CD4-positive, alpha-beta T cell (primary cell): ENCODE results near the gene TRIM66. TPM values are rescaled to one million over a fixed set of nuclear protein-coding genes. Genes with fewer than 3 reads are reported as not detected.

ENCODE experiments used
- ATAC-seq: fragments of 200-7000 bp; cut with Tn5 transposase; one replicate; pipeline ENCODE4 v1.10.0; 2022; ENCODE audit warnings: mild to moderate bottlenecking; ENCODE audit not compliant: poor library complexity
- CTCF ChIA-PET: fragments of 350-600 bp; sonication (Branson Sonifier 250); formaldehyde crosslinking; loops from one replicate; lab custom pipeline; 2021; ENCODE audit warnings: antibody characterized with exemption, inconsistent platforms; lab: Charles Lee
- POLR2A ChIA-PET: fragments of 350-600 bp; sonication (Branson Sonifier 250); formaldehyde crosslinking; loops from one replicate; lab custom pipeline; 2021; ENCODE audit warnings: antibody characterized with exemption, inconsistent platforms; lab: Charles Lee
- DNase-seq, 14 experiments: peaks; one replicate each; pipeline ENCODE4 v3.0.0-alpha.2; 2013 to 2020; ENCODE audit warnings: mixed read lengths in 2 of 14
- H3K27ac ChIP-seq, 2 donors: one replicate each; pipeline versions ENCODE4 v1.5.1 to v1.7.0; 2013; ENCODE audit warnings: low read length in 2 of 2, low read depth in 1 of 2, mild to moderate bottlenecking in 1 of 2
- H3K27me3 ChIP-seq, 2 experiments: 1 replicate in 1 of 2; 2 replicates in 1 of 2; pipeline versions ENCODE4 v1.6.1 to v1.7.0; 2013; ENCODE audit warnings: low read length in 2 of 2, control low read depth in 1 of 2, mild to moderate bottlenecking in 1 of 2, moderate library complexity in 1 of 2; ENCODE audit not compliant: insufficient read depth in 2 of 2, control insufficient read depth in 1 of 2
- H3K36me3 ChIP-seq: one replicate; pipeline ENCODE4 v1.6.1; 2013; ENCODE audit warnings: low read length, control low read depth; ENCODE audit not compliant: insufficient read depth
- H3K4me1 ChIP-seq: one replicate; pipeline ENCODE4 v1.6.1; 2013; ENCODE audit warnings: low read length, control low read depth; ENCODE audit not compliant: insufficient read depth
- H3K4me3 ChIP-seq: one replicate; pipeline ENCODE4 v1.5.1; 2013; ENCODE audit warnings: mild to moderate bottlenecking, low read length, moderate library complexity
- H3K9me3 ChIP-seq, 2 experiments: 1 replicate in 1 of 2; 2 replicates in 1 of 2; pipeline versions ENCODE4 v1.6.1 to v1.7.0; 2013; ENCODE audit warnings: low read length in 2 of 2, mild to moderate bottlenecking in 2 of 2, control low read depth in 1 of 2, moderate library complexity in 1 of 2; ENCODE audit not compliant: control insufficient read depth in 1 of 2, insufficient read depth in 1 of 2
- H3K27ac Mint-ChIP-seq: one replicate; pipeline ENCODE4 v1.8.0; 2020; ENCODE audit warnings: mixed read lengths
- H3K27me3 Mint-ChIP-seq: one replicate; pipeline ENCODE4 v1.8.0; 2021; ENCODE audit warnings: mixed read lengths
- H3K36me3 Mint-ChIP-seq: one replicate; pipeline ENCODE4 v1.8.0; 2021; ENCODE audit warnings: low read depth, mixed read lengths
- H3K4me1 Mint-ChIP-seq: one replicate; pipeline ENCODE4 v1.8.0; 2021; ENCODE audit warnings: low read depth, mixed read lengths
- H3K4me3 Mint-ChIP-seq: one replicate; pipeline ENCODE4 v1.8.0; 2020; ENCODE audit warnings: mild to moderate bottlenecking, mixed read lengths
- H3K9me3 Mint-ChIP-seq: one replicate; pipeline ENCODE4 v1.8.0; 2020; ENCODE audit warnings: mixed read lengths
- intact Hi-C, 2 experiments: fragments of 100-400 bp; cut with DNase I in 1 of 2; cut with micrococcal nuclease in 1 of 2; formaldehyde crosslinking; loops; one replicate each; pipeline versions ENCODE4 v1.15.1 to v1.9.0; 2023 to 2025; cut with DNase I, micrococcal nuclease
- total RNA-seq, 174 experiments: library from RNA in 2 of 174; stranded (reverse) in 2 of 174; gene quantifications; one replicate each; pipeline ENCODE4 v1.2.3 and lab custom pipeline; 2021 to 2026
- TF ChIP-seq, protein P1 (sequence below): fragments of 200-600 bp; IDR thresholded peaks from one replicate; pipeline ENCODE4 v1.8.0; 2022; ENCODE audit warnings: antibody characterized with exemption, mild to moderate bottlenecking

The TRIM66 gene
- total RNA-seq, 2 experiments from 2014 or later: 6.8 to 9.8 TPM

DNA sequence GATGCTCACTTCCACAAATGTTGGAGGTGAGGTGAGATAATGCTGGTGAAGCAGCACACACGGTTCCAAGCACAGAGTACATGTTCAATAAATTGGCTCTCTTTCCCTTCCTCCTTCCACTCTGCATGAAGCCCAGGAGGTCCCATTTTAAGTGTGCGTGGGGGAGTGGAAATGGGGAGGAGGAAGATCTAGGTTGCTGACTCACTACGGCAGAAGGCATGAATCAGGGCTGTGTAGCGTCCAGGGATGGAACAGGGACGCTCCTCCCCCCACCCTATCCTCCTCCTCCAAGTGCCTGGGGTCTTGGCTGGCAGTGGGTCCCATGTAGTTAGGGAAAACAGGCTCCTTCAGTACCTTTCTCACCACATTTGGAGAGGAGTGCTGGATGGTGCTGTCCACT lies 44.2 kb downstream of the TRIM66 start:
- Mint-ChIP-seq H3K4me1 (no peaks in the 10 kb centered on the region), H3K4me3 (no peak overlapping the region), H3K27me3 (no peaks in the 10 kb centered on the region), H3K27ac (no peak overlapping the region), H3K9me3 (peaks cover 10% of the 10 kb centered on the region), H3K36me3 (peaks cover 95% of the 10 kb centered on the region)
- DNase-seq: no peak
- no peak overlapping the region for H3K27ac ChIP-seq
- peaks cover 0 to 3% of the 10 kb centered on the region in 2 experiments for H3K9me3 ChIP-seq
- H3K36me3 ChIP-seq: peaks cover 60% of the 10 kb centered on the region
- H3K27me3 ChIP-seq: no peaks in the 10 kb centered on the region
- H3K4me1 ChIP-seq: no peaks in the 10 kb centered on the region
- no peak overlapping the region for H3K4me3 ChIP-seq
- TF ChIP-seq, protein P1, sequence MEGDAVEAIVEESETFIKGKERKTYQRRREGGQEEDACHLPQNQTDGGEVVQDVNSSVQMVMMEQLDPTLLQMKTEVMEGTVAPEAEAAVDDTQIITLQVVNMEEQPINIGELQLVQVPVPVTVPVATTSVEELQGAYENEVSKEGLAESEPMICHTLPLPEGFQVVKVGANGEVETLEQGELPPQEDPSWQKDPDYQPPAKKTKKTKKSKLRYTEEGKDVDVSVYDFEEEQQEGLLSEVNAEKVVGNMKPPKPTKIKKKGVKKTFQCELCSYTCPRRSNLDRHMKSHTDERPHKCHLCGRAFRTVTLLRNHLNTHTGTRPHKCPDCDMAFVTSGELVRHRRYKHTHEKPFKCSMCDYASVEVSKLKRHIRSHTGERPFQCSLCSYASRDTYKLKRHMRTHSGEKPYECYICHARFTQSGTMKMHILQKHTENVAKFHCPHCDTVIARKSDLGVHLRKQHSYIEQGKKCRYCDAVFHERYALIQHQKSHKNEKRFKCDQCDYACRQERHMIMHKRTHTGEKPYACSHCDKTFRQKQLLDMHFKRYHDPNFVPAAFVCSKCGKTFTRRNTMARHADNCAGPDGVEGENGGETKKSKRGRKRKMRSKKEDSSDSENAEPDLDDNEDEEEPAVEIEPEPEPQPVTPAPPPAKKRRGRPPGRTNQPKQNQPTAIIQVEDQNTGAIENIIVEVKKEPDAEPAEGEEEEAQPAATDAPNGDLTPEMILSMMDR: no peak
- intact Hi-C loops: no loop called here
- ChIA-PET POLR2A (no interaction called here), CTCF (no interaction called here)
- no peak for ATAC-seq

DNA sequence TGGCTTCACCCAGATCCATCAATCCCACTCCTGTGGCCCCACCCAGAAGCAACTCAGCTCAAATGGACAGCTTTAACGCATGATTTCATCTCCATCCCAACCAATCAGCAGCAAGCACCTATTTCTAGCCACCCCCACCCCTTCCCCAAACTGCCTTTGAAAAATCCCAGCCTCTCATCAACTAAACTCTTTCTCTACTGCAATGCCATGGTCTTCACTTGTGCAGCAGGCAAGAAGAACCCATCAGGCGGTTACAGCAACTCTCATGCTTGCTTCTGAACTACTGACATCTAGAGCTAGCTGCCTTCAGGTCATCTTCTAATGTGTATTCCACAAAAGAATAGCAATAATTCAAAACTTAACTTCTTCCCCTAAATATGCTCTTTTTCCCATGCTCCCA lies 46.3 kb downstream of the TRIM66 start:
- Histone ChIP-seq H3K27me3 (no peaks in the 10 kb centered on the region), H3K4me3 (no peak overlapping the region), H3K27ac (no peak overlapping the region), H3K36me3 (peaks cover 53% of the 10 kb centered on the region), H3K4me1 (no peaks in the 10 kb centered on the region), H3K9me3 (peaks cover 0 to 3% of the 10 kb centered on the region in 2 experiments)
- DNase-seq (no peak), ATAC-seq (no peak)
- CTCF ChIA-PET: no interaction called here
- Mint-ChIP-seq H3K4me1 (no peaks in the 10 kb centered on the region), H3K27me3 (no peaks in the 10 kb centered on the region), H3K27ac (no peak overlapping the region), H3K36me3 (peaks cover 89% of the 10 kb centered on the region), H3K4me3 (no peak overlapping the region), H3K9me3 (peaks cover 10% of the 10 kb centered on the region)
- POLR2A ChIA-PET: no interaction called here
- TF ChIP-seq, protein P1: no peak
- intact Hi-C loops: no loop called here

DNA sequence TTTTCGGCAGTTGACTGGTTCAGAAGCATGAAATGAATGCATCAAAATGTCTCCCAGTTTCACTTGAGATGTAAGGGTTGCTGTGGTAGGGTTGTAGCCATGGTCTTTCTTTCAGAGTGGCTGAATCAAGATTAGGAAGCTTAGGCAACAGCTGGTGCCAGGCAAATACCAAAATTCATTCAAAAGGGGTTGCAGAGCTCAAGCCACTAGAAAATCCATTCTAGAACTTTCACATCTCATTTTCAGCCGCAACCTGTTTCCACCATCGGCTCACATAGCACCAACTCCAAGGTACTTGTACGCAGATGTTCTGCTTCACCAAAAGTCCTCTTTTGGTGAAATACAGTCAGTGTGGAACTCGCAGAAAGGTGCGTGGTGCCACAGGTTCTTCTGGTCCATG lies 48.0 kb downstream of the TRIM66 start:
- peaks cover 88% of the 10 kb centered on the region for H3K36me3 Mint-ChIP-seq
- CTCF ChIA-PET: no interaction called here
- peaks cover 10% of the 10 kb centered on the region for H3K9me3 Mint-ChIP-seq
- DNase-seq: no peak
- no peaks in the 10 kb centered on the region for H3K4me1 Mint-ChIP-seq
- H3K27me3 Mint-ChIP-seq: no peaks in the 10 kb centered on the region
- peaks cover 43% of the 10 kb centered on the region for H3K36me3 ChIP-seq
- H3K4me1 ChIP-seq: no peaks in the 10 kb centered on the region
- H3K4me3 Mint-ChIP-seq: no peak overlapping the region
- intact Hi-C loops: no loop called here
- POLR2A ChIA-PET: no interaction called here
- peaks cover 0 to 3% of the 10 kb centered on the region in 2 experiments for H3K9me3 ChIP-seq
- TF ChIP-seq, protein P1: no peak
- no peak overlapping the region for H3K4me3 ChIP-seq
- no peak for ATAC-seq
- H3K27ac Mint-ChIP-seq: no peak overlapping the region
- no peak overlapping the region for H3K27ac ChIP-seq
- no peaks in the 10 kb centered on the region for H3K27me3 ChIP-seq
